A549 (cell line): ENCODE measurements around the gene CEP135.

Experiments
- JUNB ChIP-seq: fragments of >200 bp; sonication (Bioruptor Twin); formaldehyde crosslinking; IDR thresholded peaks from 2 replicates; pipeline ENCODE4 v1.6.1; 2016
- NPAS2 ChIP-seq: fragments of 250-450 bp; sonication (Bioruptor Pico); IDR thresholded peaks from 2 replicates; pipeline ENCODE4 v1.8.0; 2022; ENCODE audit warnings: mild to moderate bottlenecking, moderate library complexity, borderline replicate concordance
- RAD21 ChIP-seq, 2 experiments: fragments of >200 bp in 1 of 2; sonication (Bioruptor Twin) in 1 of 2; formaldehyde crosslinking in 1 of 2; IDR thresholded peaks in 1 of 2; conservative IDR thresholded peaks in 1 of 2; 2 replicates in 1 of 2; 3 replicates in 1 of 2; pipeline ENCODE4 v1.6.1; 2012 to 2018; ENCODE audit warnings: inconsistent platforms in 1 of 2
- TF ChIP-seq, protein P1 (sequence below): fragments of 250-450 bp; sonication (Bioruptor Pico); IDR thresholded peaks from 2 replicates; pipeline ENCODE4 v1.5.0; 2021; ENCODE audit warnings: mild to moderate bottlenecking, moderate library complexity, borderline replicate concordance
- TF ChIP-seq, protein P2 (sequence below): fragments of >200 bp; sonication (Bioruptor Twin); formaldehyde crosslinking; IDR thresholded peaks from 3 replicates; pipeline ENCODE4 v1.5.1; 2016
- TF ChIP-seq, protein P3 (sequence below): fragments of 200-600 bp; sonication (generic); IDR thresholded peaks from 2 replicates; pipeline ENCODE4 v1.6.1; 2016; ENCODE audit warnings: antibody characterized with exemption, mild to moderate bottlenecking, moderate library complexity

DNA sequence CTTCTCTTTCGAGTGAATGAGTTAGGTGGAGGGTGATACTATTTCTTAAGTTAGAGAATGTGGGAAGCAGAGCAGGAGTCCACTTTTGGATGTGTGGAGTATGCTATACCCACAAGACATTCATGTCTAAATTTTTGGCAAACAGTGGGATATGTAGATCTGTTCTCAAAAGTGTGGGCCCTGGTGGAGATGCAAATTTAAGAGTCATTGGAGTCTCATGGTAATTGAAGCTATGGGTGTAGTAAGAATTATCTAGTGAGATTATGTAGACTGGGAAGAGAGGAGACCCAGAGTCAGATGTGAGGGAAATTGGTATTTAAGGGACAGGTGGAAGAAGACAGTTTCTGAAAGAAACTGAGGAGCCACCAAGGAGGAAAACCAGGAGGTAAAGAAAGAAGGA is 7.0 kb downstream of the CEP135 start:
- TF ChIP-seq RAD21 (conservative IDR thresholded peaks at IDR 0.05 in 1 of 2, IDR thresholded peaks at IDR 0.05 in 1 of 2) (no peak), JUNB (no peak), NPAS2 (CRISPR knock-in tag) (no peak)
- TF ChIP-seq, protein P1, sequence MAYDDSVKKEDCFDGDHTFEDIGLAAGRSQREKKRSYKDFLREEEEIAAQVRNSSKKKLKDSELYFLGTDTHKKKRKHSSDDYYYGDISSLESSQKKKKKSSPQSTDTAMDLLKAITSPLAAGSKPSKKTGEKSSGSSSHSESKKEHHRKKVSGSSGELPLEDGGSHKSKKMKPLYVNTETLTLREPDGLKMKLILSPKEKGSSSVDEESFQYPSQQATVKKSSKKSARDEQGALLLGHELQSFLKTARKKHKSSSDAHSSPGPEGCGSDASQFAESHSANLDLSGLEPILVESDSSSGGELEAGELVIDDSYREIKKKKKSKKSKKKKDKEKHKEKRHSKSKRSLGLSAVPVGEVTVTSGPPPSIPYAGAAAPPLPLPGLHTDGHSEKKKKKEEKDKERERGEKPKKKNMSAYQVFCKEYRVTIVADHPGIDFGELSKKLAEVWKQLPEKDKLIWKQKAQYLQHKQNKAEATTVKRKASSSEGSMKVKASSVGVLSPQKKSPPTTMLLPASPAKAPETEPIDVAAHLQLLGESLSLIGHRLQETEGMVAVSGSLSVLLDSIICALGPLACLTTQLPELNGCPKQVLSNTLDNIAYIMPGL = no peak
- TF ChIP-seq, protein P2, sequence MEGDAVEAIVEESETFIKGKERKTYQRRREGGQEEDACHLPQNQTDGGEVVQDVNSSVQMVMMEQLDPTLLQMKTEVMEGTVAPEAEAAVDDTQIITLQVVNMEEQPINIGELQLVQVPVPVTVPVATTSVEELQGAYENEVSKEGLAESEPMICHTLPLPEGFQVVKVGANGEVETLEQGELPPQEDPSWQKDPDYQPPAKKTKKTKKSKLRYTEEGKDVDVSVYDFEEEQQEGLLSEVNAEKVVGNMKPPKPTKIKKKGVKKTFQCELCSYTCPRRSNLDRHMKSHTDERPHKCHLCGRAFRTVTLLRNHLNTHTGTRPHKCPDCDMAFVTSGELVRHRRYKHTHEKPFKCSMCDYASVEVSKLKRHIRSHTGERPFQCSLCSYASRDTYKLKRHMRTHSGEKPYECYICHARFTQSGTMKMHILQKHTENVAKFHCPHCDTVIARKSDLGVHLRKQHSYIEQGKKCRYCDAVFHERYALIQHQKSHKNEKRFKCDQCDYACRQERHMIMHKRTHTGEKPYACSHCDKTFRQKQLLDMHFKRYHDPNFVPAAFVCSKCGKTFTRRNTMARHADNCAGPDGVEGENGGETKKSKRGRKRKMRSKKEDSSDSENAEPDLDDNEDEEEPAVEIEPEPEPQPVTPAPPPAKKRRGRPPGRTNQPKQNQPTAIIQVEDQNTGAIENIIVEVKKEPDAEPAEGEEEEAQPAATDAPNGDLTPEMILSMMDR = no peak
- TF ChIP-seq, protein P3, sequence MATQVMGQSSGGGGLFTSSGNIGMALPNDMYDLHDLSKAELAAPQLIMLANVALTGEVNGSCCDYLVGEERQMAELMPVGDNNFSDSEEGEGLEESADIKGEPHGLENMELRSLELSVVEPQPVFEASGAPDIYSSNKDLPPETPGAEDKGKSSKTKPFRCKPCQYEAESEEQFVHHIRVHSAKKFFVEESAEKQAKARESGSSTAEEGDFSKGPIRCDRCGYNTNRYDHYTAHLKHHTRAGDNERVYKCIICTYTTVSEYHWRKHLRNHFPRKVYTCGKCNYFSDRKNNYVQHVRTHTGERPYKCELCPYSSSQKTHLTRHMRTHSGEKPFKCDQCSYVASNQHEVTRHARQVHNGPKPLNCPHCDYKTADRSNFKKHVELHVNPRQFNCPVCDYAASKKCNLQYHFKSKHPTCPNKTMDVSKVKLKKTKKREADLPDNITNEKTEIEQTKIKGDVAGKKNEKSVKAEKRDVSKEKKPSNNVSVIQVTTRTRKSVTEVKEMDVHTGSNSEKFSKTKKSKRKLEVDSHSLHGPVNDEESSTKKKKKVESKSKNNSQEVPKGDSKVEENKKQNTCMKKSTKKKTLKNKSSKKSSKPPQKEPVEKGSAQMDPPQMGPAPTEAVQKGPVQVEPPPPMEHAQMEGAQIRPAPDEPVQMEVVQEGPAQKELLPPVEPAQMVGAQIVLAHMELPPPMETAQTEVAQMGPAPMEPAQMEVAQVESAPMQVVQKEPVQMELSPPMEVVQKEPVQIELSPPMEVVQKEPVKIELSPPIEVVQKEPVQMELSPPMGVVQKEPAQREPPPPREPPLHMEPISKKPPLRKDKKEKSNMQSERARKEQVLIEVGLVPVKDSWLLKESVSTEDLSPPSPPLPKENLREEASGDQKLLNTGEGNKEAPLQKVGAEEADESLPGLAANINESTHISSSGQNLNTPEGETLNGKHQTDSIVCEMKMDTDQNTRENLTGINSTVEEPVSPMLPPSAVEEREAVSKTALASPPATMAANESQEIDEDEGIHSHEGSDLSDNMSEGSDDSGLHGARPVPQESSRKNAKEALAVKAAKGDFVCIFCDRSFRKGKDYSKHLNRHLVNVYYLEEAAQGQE = no peak
